SK-N-SH (cell line): Measurements from ENCODE around the gene CHL1.

ENCODE experiments used
- EP300 ChIP-seq, 2 experiments: IDR thresholded peaks; 2 replicates each; pipeline versions ENCODE4 v1.4.0 to v1.6.1; 2012; ENCODE audit warnings: borderline replicate concordance in 1 of 2, low read depth in 1 of 2, low read length in 1 of 2
- GATA2 ChIP-seq: sonication (generic); formaldehyde crosslinking; IDR thresholded peaks from 2 replicates; pipeline ENCODE4 v1.5.0; 2020; ENCODE audit warnings: mild to moderate bottlenecking, missing genetic modification reagents
- POLR2AphosphoS5 ChIP-seq: IDR thresholded peaks from 2 replicates; pipeline ENCODE4 v1.6.1; 2012; ENCODE audit warnings: low read depth, low read length
- RAD21 ChIP-seq: IDR thresholded peaks from 2 replicates; pipeline ENCODE4 v1.6.1; 2012; ENCODE audit warnings: mild to moderate bottlenecking, low read length
- RCOR1 ChIP-seq: fragments of 150-350 bp; IDR thresholded peaks from 2 replicates; pipeline ENCODE4 v1.6.1; 2017; ENCODE audit warnings: antibody characterized with exemption, low read length
- SIN3A ChIP-seq: IDR thresholded peaks from 2 replicates; pipeline ENCODE4 v1.6.1; 2012; ENCODE audit warnings: low read depth, mild to moderate bottlenecking, low read length, moderate library complexity, borderline replicate concordance
- TCF12 ChIP-seq: IDR thresholded peaks from 2 replicates; pipeline ENCODE4 v1.4.0; 2012
- USF2 ChIP-seq: fragments of 150-350 bp; IDR thresholded peaks from 2 replicates; pipeline ENCODE4 v1.6.1; 2017; ENCODE audit warnings: antibody characterized with exemption, low read length, low read depth, borderline replicate concordance
- YY1 ChIP-seq: IDR thresholded peaks from 2 replicates; pipeline ENCODE4 v1.4.0; 2012; ENCODE audit warnings: low read depth, mild to moderate bottlenecking
- TF ChIP-seq, protein P1 (sequence below): IDR thresholded peaks from 2 replicates; pipeline ENCODE4 v1.4.0; 2012; ENCODE audit warnings: low read depth
- TF ChIP-seq, protein P2 (sequence below): fragments of 200-600 bp; sonication (generic); IDR thresholded peaks from 2 replicates; pipeline ENCODE4 v1.6.1; 2017; ENCODE audit warnings: antibody characterized with exemption, mild to moderate bottlenecking, moderate library complexity

DNA sequence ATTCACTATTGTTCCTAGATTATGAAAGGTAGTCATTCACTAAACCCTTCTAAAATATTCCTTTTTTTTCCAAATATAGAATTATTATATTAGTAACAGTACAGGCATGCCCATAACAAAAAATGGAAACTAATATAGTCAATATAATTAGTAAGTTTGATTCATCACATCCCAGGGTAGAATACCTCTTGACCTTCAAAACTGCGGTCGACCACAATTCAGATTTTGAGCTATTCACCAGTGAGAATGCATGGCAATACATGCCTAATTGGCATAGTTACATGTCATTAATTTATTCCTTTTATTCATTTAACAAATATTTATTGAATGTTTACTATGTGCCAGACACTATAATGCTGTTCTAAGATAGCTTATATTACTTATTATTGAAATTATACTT is 98.0 kb downstream of the CHL1 start:
- TF ChIP-seq, protein P1, sequence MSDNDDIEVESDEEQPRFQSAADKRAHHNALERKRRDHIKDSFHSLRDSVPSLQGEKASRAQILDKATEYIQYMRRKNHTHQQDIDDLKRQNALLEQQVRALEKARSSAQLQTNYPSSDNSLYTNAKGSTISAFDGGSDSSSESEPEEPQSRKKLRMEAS = no peak
- TF ChIP-seq TCF12 = no peak
- TF ChIP-seq GATA2 (CRISPR knock-in tag) = no peak
- no peak for TF ChIP-seq POLR2AphosphoS5
- TF ChIP-seq RCOR1 = no peak
- no peak for TF ChIP-seq USF2
- TF ChIP-seq, protein P2, sequence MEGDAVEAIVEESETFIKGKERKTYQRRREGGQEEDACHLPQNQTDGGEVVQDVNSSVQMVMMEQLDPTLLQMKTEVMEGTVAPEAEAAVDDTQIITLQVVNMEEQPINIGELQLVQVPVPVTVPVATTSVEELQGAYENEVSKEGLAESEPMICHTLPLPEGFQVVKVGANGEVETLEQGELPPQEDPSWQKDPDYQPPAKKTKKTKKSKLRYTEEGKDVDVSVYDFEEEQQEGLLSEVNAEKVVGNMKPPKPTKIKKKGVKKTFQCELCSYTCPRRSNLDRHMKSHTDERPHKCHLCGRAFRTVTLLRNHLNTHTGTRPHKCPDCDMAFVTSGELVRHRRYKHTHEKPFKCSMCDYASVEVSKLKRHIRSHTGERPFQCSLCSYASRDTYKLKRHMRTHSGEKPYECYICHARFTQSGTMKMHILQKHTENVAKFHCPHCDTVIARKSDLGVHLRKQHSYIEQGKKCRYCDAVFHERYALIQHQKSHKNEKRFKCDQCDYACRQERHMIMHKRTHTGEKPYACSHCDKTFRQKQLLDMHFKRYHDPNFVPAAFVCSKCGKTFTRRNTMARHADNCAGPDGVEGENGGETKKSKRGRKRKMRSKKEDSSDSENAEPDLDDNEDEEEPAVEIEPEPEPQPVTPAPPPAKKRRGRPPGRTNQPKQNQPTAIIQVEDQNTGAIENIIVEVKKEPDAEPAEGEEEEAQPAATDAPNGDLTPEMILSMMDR = no peak
- no peak for TF ChIP-seq EP300 (IDR thresholded peaks at IDR 0.05; ENCODE audit: borderline replicate concordance in 1 of 2, low read depth in 1 of 2, low read length in 1 of 2)
- no peak for TF ChIP-seq SIN3A
- no peak for TF ChIP-seq YY1
- TF ChIP-seq RAD21 = no peak
